ENCODE data around the gene TNXB.

DNA sequence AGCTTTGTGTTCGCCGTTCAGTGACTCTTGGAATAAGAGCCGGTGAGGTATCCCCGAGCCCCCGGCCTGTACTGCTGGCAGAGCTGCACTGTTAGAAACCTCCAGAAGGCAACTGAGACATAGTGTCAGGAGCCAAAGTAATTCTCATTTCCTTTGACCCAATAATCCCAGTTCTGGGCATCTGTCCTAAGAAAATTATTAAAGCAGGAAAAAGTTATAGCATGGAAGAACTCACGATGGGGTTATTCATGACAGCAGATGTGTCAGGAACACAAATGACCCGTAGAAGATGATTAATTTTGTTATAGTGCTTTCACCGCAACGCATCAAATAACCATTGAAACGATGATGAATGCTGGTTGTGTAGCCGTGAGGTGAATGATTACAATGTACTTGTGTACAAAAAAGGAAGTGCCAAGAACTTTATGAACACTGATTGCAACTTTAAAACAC, 50.6 kb downstream of the TNXB start:
- TF ChIP-seq, protein P1, sequence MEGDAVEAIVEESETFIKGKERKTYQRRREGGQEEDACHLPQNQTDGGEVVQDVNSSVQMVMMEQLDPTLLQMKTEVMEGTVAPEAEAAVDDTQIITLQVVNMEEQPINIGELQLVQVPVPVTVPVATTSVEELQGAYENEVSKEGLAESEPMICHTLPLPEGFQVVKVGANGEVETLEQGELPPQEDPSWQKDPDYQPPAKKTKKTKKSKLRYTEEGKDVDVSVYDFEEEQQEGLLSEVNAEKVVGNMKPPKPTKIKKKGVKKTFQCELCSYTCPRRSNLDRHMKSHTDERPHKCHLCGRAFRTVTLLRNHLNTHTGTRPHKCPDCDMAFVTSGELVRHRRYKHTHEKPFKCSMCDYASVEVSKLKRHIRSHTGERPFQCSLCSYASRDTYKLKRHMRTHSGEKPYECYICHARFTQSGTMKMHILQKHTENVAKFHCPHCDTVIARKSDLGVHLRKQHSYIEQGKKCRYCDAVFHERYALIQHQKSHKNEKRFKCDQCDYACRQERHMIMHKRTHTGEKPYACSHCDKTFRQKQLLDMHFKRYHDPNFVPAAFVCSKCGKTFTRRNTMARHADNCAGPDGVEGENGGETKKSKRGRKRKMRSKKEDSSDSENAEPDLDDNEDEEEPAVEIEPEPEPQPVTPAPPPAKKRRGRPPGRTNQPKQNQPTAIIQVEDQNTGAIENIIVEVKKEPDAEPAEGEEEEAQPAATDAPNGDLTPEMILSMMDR (IDR thresholded peaks at IDR 0.05) = no peak
- TF ChIP-seq EP300 (IDR thresholded peaks at IDR 0.05) (no peak), POLR2A (IDR thresholded peaks at IDR 0.05) (no peak)
